Measurements from ENCODE around the gene MEG3. TPM values are rescaled to one million over a fixed set of nuclear protein-coding genes. Genes with fewer than 3 reads are reported as not detected.

The MEG3 gene
- total RNA-seq, 1 donor from 2014 or later = not detected

- no peak overlapping the region for H3K4me3 Mint-ChIP-seq (ENCODE audit: unreplicated experiment)
- H3K36me3 Mint-ChIP-seq (ENCODE audit: low read depth) = no peaks in the 10 kb centered on the region
- H3K9me3 Mint-ChIP-seq (ENCODE audit: low read depth) = no peaks in the 10 kb centered on the region
- no peak for TF ChIP-seq CTCF (IDR thresholded peaks at IDR 0.05)
- H3K4me1 Mint-ChIP-seq (ENCODE audit: low read depth) = peaks cover 26% of the 10 kb centered on the region
- no peaks in the 10 kb centered on the region for H3K27me3 Mint-ChIP-seq (ENCODE audit: low read depth)
- DNase-seq (ENCODE audit: low spot score) = peak; percentile 74
- H3K27ac Mint-ChIP-seq (ENCODE audit: unreplicated experiment) = no peak overlapping the region
Measured at GRCh38 chr14:100838493-100839314, 12.8 kb downstream of the MEG3 start.

- Mint-ChIP-seq H3K9me3 (ENCODE audit: low read depth) (no peaks in the 10 kb centered on the region), H3K4me1 (ENCODE audit: low read depth) (peaks cover 28% of the 10 kb centered on the region), H3K27me3 (ENCODE audit: low read depth) (no peaks in the 10 kb centered on the region), H3K4me3 (ENCODE audit: unreplicated experiment) (no peak overlapping the region), H3K27ac (ENCODE audit: unreplicated experiment) (no peak overlapping the region), H3K36me3 (ENCODE audit: low read depth) (no peaks in the 10 kb centered on the region)
- TF ChIP-seq CTCF (IDR thresholded peaks at IDR 0.05) = no peak
- DNase-seq (ENCODE audit: low spot score) = peak; percentile 9
Measured at GRCh38 chr14:100839315-100839585, 13.3 kb downstream of the MEG3 start.

GRCh38 chr14:100839681-100840111, 13.8 kb downstream of the MEG3 start:
- H3K9me3 Mint-ChIP-seq (ENCODE audit: low read depth) = no peaks in the 10 kb centered on the region
- peak; percentile 68 for DNase-seq (ENCODE audit: low spot score)
- TF ChIP-seq CTCF (IDR thresholded peaks at IDR 0.05) = no peak
- H3K36me3 Mint-ChIP-seq (ENCODE audit: low read depth) = no peaks in the 10 kb centered on the region
- H3K27ac Mint-ChIP-seq (ENCODE audit: unreplicated experiment) = no peak overlapping the region
- H3K27me3 Mint-ChIP-seq (ENCODE audit: low read depth) = no peaks in the 10 kb centered on the region
- peaks cover 31% of the 10 kb centered on the region for H3K4me1 Mint-ChIP-seq (ENCODE audit: low read depth)
- H3K4me3 Mint-ChIP-seq (ENCODE audit: unreplicated experiment) = no peak overlapping the region

- H3K27me3 Mint-ChIP-seq (ENCODE audit: low read depth) = no peaks in the 10 kb centered on the region
- H3K9me3 Mint-ChIP-seq (ENCODE audit: low read depth) = no peaks in the 10 kb centered on the region
- no peak overlapping the region for H3K27ac Mint-ChIP-seq (ENCODE audit: unreplicated experiment)
- no peak for TF ChIP-seq CTCF (IDR thresholded peaks at IDR 0.05)
- no peaks in the 10 kb centered on the region for H3K36me3 Mint-ChIP-seq (ENCODE audit: low read depth)
- no peak overlapping the region for H3K4me3 Mint-ChIP-seq (ENCODE audit: unreplicated experiment)
- peak; percentile 59 for DNase-seq (ENCODE audit: low spot score)
- H3K4me1 Mint-ChIP-seq (ENCODE audit: low read depth) = peaks cover 31% of the 10 kb centered on the region
Measured at GRCh38 chr14:100840286-100841065, 14.6 kb downstream of the MEG3 start.

- TF ChIP-seq CTCF (IDR thresholded peaks at IDR 0.05) = no peak
- Mint-ChIP-seq H3K9me3 (ENCODE audit: low read depth) (no peaks in the 10 kb centered on the region), H3K36me3 (ENCODE audit: low read depth) (no peaks in the 10 kb centered on the region), H3K27me3 (ENCODE audit: low read depth) (no peaks in the 10 kb centered on the region), H3K4me1 (ENCODE audit: low read depth) (peaks cover 31% of the 10 kb centered on the region), H3K27ac (ENCODE audit: unreplicated experiment) (no peak overlapping the region), H3K4me3 (ENCODE audit: unreplicated experiment) (no peak overlapping the region)
- peak; percentile 68 for DNase-seq (ENCODE audit: low spot score)
Measured at GRCh38 chr14:100841066-100841760, 15.3 kb downstream of the MEG3 start.

All from chondrocyte (in vitro differentiated cells).